GM12878 (cell line): Measurements from ENCODE around the gene MED25. TPM values are rescaled to one million over a fixed set of nuclear protein-coding genes. Genes with fewer than 3 reads are reported as not detected.

ENCODE experiments used
- ATAC-seq: fragments of 200-7000 bp; cut with Tn5 transposase; 3 replicates; pipeline ENCODE4 v1.9.1; 2020; ENCODE audit warnings: mild to moderate bottlenecking, moderate library complexity
- BruUV-seq: library from RNA; stranded (reverse); fragments of 400-500 nt; replicated peaks from 2 replicates; lab custom pipeline; 2021; lab: Mats Ljungman, UMichigan
- CTCF ChIA-PET: fragments of 300-600 bp; sonication (Branson Sonifier 250); formaldehyde crosslinking; extraction: SDS; loops from one replicate; lab custom pipeline; 2021; ENCODE audit warnings: inconsistent platforms; lab: Yijun Ruan, JAX
- POLR2A ChIA-PET: fragments of 350-600 bp; formaldehyde crosslinking; extraction: SDS; loops from one replicate; lab custom pipeline; 2021; ENCODE audit warnings: inconsistent platforms; lab: Charles Lee
- RAD21 ChIA-PET: fragments of 300-600 bp; sonication (Branson Sonifier 250); formaldehyde crosslinking; loops from one replicate; lab custom pipeline; 2023; ENCODE audit warnings: antibody characterized with exemption; ENCODE audit not compliant: unreplicated experiment; lab: Charles Lee
- SMC1A ChIA-PET: fragments of 300-600 bp; sonication (Branson Sonifier 250); formaldehyde crosslinking; loops from one replicate; lab custom pipeline; 2023; ENCODE audit not compliant: unreplicated experiment, uncharacterized antibody; lab: Charles Lee
- DNase-seq: peaks from one replicate; pipeline ENCODE4 v3.0.0-alpha.2; 2011; ENCODE audit warnings: low read depth, low spot score
- FAIRE-seq: peaks from 3 replicates; lab custom pipeline; 2011; peaks lifted over from hg19 to GRCh38; lab: Jason Lieb, UNC
- H2AFZ ChIP-seq: 2 replicates; pipeline ENCODE4 v1.6.0; 2011; ENCODE audit warnings: low read depth, low read length, control low read depth; ENCODE audit not compliant: control insufficient read depth
- H3K27ac ChIP-seq: 2 replicates; pipeline ENCODE4 v1.5.1; 2011; ENCODE audit warnings: control low read depth; ENCODE audit not compliant: control insufficient read depth, insufficient read depth
- H3K27me3 ChIP-seq, 2 experiments: replicated peaks in 1 of 2; 2 replicates each; pipeline versions ENCODE4 v1.6.0 to v1.6.1; 2011; ENCODE audit warnings: low read length in 1 of 2; ENCODE audit not compliant: control insufficient read depth in 2 of 2, insufficient read depth in 2 of 2
- H3K36me3 ChIP-seq, 2 experiments: 2 replicates each; pipeline ENCODE4 v1.5.1; 2011; ENCODE audit warnings: low read length in 1 of 2; ENCODE audit not compliant: control insufficient read depth in 2 of 2, insufficient read depth in 2 of 2
- H3K4me1 ChIP-seq: 2 replicates; pipeline ENCODE4 v1.6.1; 2011; ENCODE audit warnings: mild to moderate bottlenecking, low read length, moderate library complexity, mixed read lengths; ENCODE audit not compliant: control insufficient read depth, insufficient read depth
- H3K4me2 ChIP-seq: 2 replicates; pipeline ENCODE4 v1.6.0; 2011; ENCODE audit warnings: control low read depth; ENCODE audit not compliant: control insufficient read depth, insufficient read depth
- H3K4me3 ChIP-seq: fragments of 200-600 bp; sonication (generic); 2 replicates; pipeline ENCODE4 v1.5.1; 2016
- H3K79me2 ChIP-seq: 2 replicates; pipeline ENCODE4 v1.6.0; 2011; ENCODE audit warnings: low read length; ENCODE audit not compliant: control insufficient read depth, insufficient read depth
- H3K9ac ChIP-seq: 2 replicates; pipeline ENCODE4 v1.8.0; 2011; ENCODE audit warnings: low read length, control low read depth, mixed read lengths; ENCODE audit not compliant: control insufficient read depth, insufficient read depth
- H3K9me3 ChIP-seq: replicated peaks from 3 replicates; pipeline ENCODE4 v1.5.1; 2011; ENCODE audit warnings: mild to moderate bottlenecking, low read length; ENCODE audit not compliant: control insufficient read depth, insufficient read depth
- H4K20me1 ChIP-seq: 2 replicates; pipeline ENCODE4 v1.6.0; 2011; ENCODE audit not compliant: control insufficient read depth, insufficient read depth
- ATF7 ChIP-seq: fragments of 450-650 bp; IDR thresholded peaks from 2 replicates; pipeline ENCODE4 v1.6.1; 2016; ENCODE audit warnings: low read depth, mild to moderate bottlenecking
- FOXM1 ChIP-seq: IDR thresholded peaks from 2 replicates; pipeline ENCODE4 v1.6.1; 2012; ENCODE audit warnings: low read depth, mild to moderate bottlenecking, inconsistent platforms, low read length, moderate library complexity
- ZBTB11 ChIP-seq: fragments of 450-650 bp; formaldehyde crosslinking; IDR thresholded peaks from 2 replicates; pipeline ENCODE4 v1.5.0; 2022; ENCODE audit warnings: mild to moderate bottlenecking, missing genetic modification characterization
- ZNF622 ChIP-seq: fragments of 450-650 bp; IDR thresholded peaks from 2 replicates; pipeline ENCODE4 v1.6.1; 2017; ENCODE audit warnings: mild to moderate bottlenecking, inconsistent platforms
- WGBS: methylation state at CpG from one replicate; pipeline ENCODE4 v1.1.6; 2016; ENCODE audit warnings: low lambda C conversion rate; ENCODE audit not compliant: insufficient replicate concordance, insufficient coverage; ENCODE audit errors: missing lambda C conversion rate; 5-methylcytosine and 5-hydroxymethylcytosine counted together
- in situ Hi-C: fragments of 300-500 bp; cut with MboI; formaldehyde crosslinking; loops from 9 replicates; pipeline ENCODE4 v1.14.3; 2018; ENCODE audit warnings: mixed read lengths
- intact Hi-C: fragments of 100-400 bp; cut with micrococcal nuclease; formaldehyde crosslinking; loops from one replicate; pipeline ENCODE4 v1.14.2; 2022; ENCODE audit not compliant: unreplicated experiment
- polyA plus RNA-seq, 11 experiments: library from polyadenylated mRNA; depleted of rRNA in 4 of 11; unstranded in 6 of 11; stranded (reverse) in 5 of 11; fragments of >200 nt; fragmentation: Nextera tagmentation in 4 of 11; fragmentation: Illumina TruSeq in 1 of 11; extraction: Ambion mirVana in 4 of 11; extraction: Trizol in 1 of 11; gene quantifications; 1 replicate in 1 of 11; 2 replicates in 10 of 11; pipeline versions ENCODE4 v1.2.1 to v1.2.3, GENCODE V29; 2011 to 2016; ENCODE audit warnings: inconsistent platforms in 2 of 11, missing spikeins in 2 of 11, low read depth in 1 of 11
- total RNA-seq, 4 experiments: library from RNA; depleted of rRNA in 3 of 4; stranded (reverse); fragments of >200 nt in 3 of 4; fragmentation: Illumina TruSeq in 1 of 4; extraction: Trizol in 1 of 4; gene quantifications; 2 replicates each; pipeline versions ENCODE4 v1.2.1 to v1.2.3, GENCODE V29; 2013 to 2021

MED25 gene
- total and polyA plus RNA-seq, 10 of the 15 experiments (the other 5 are each of a cell fraction or from before 2014, with no cell fraction given) = 3.5 to 53.9 (median 17.1) TPM

GRCh38 chr19:49816590-49816989 is 1.5 kb upstream of the MED25 start:
- TF ChIP-seq ATF7 = no peak
- TF ChIP-seq ZBTB11 (CRISPR knock-in tag) = no peak
- TF ChIP-seq FOXM1 = no peak
- no peak for TF ChIP-seq ZNF622
- peaks cover 24% of the 10 kb centered on the region for H3K79me2 ChIP-seq
- no TSS peak for BruUV-seq
- no peaks in the 10 kb centered on the region for H3K27me3 ChIP-seq
- in situ Hi-C loops = no loop called here
- intact Hi-C loops = no loop called here
- ATAC-seq (no peak), FAIRE-seq (no peak), DNase-seq (no peak)
- H3K9ac ChIP-seq = no peak overlapping the region
- peaks cover 8% of the 10 kb centered on the region for H3K4me1 ChIP-seq
- ChIA-PET CTCF (no interaction called here), RAD21 (no interaction called here), SMC1A (no interaction called here), POLR2A (no interaction called here)
- H3K4me2 ChIP-seq = no peak overlapping the region
- H4K20me1 ChIP-seq = no peaks in the 10 kb centered on the region
- H3K36me3 ChIP-seq = peaks cover 0 to 6% of the 10 kb centered on the region in 2 experiments; a peak in 2 of 4 replicates
- 74% methylated on average over 14 of the region's 14 CpGs for WGBS
- no peaks in the 10 kb centered on the region for H3K9me3 ChIP-seq
- H2AFZ ChIP-seq = no peak overlapping the region
- H3K4me3 ChIP-seq = no peak overlapping the region
- H3K27ac ChIP-seq = no peak overlapping the region
